Activated CD4-positive, alpha-beta T cell treated with anti-CD3 and anti-CD28 coated beads for 36 hours (primary cell): ENCODE results near the gene SHANK2. TPM values are rescaled to one million over a fixed set of nuclear protein-coding genes. Genes with fewer than 3 reads are reported as not detected.

Source experiments
- ATAC-seq: fragments of 200-7000 bp; cut with Tn5 transposase; one replicate; pipeline ENCODE4 v1.10.0; 2021; ENCODE audit warnings: mild to moderate bottlenecking, moderate library complexity
- CTCF ChIA-PET: fragments of 350-600 bp; sonication (Branson Sonifier 250); formaldehyde crosslinking; loops from one replicate; lab custom pipeline; 2021; ENCODE audit warnings: antibody characterized with exemption; lab: Charles Lee
- POLR2A ChIA-PET: fragments of 350-600 bp; sonication (Branson Sonifier 250); formaldehyde crosslinking; loops from one replicate; lab custom pipeline; 2021; ENCODE audit warnings: antibody characterized with exemption, inconsistent platforms; lab: Charles Lee
- DNase-seq: peaks from one replicate; pipeline ENCODE4 v3.0.0-alpha.2; 2020
- H3K27ac Mint-ChIP-seq: one replicate; pipeline ENCODE4 v1.8.0; 2021; ENCODE audit warnings: mixed read lengths
- H3K27me3 Mint-ChIP-seq: one replicate; pipeline ENCODE4 v1.8.0; 2021; ENCODE audit warnings: mixed read lengths
- H3K36me3 Mint-ChIP-seq: one replicate; pipeline ENCODE4 v1.8.0; 2021; ENCODE audit warnings: low read depth, mixed read lengths
- H3K4me1 Mint-ChIP-seq: one replicate; pipeline ENCODE4 v1.8.0; 2021; ENCODE audit warnings: mixed read lengths
- H3K4me3 Mint-ChIP-seq: one replicate; pipeline ENCODE4 v1.8.0; 2021; ENCODE audit warnings: mild to moderate bottlenecking, moderate library complexity, mixed read lengths
- H3K9me3 Mint-ChIP-seq: one replicate; pipeline ENCODE4 v1.8.0; 2021; ENCODE audit warnings: low read depth, mixed read lengths
- intact Hi-C, 2 experiments: fragments of 100-400 bp; cut with DNase I in 1 of 2; cut with micrococcal nuclease in 1 of 2; formaldehyde crosslinking; loops; one replicate each; pipeline versions ENCODE4 v1.14.2 to v1.15.1; 2022 to 2024; cut with DNase I, micrococcal nuclease
- total RNA-seq, 2 experiments: library from RNA; stranded (reverse); gene quantifications; one replicate each; pipeline ENCODE4 v1.2.3, GENCODE V29; 2021

SHANK2 gene
- total RNA-seq, 2 experiments from 2014 or later, result not detected

DNA sequence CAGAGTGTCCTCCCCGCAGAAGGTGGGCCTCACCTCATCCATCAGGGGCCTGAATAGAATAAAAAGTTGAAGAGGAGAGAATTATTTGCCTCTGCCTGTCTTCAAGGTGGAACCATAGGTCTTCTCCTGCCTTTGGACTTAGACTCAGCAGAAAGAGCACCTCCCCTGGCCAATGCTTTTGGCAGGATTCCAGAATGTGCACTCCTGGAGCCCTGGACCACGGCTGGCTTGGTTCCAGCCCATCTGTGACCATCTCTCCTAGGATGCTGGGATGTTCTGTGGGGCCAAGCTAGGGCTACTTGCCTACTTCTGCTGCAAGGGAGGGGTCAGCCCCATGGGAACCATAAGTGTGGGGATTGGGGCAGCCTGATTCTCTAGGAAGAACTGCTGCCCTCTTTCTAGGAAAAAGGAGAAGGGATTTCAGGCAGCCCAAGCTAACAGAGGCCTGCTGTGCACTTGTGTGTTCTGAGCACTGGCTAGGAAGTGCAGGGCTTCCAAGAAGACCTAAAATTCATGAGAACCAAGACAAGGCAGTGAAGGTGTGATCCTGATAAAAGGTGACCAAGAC, 32.2 kb upstream of the SHANK2 start:
- intact Hi-C loops, result no loop called here
- Mint-ChIP-seq H3K9me3 (peaks cover 6% of the 10 kb centered on the region), H3K4me3 (no peak overlapping the region), H3K4me1 (no peaks in the 10 kb centered on the region), H3K27ac (no peak overlapping the region), H3K27me3 (peaks cover 2% of the 10 kb centered on the region), H3K36me3 (no peaks in the 10 kb centered on the region)
- CTCF ChIA-PET, result no interaction called here
- POLR2A ChIA-PET, result no interaction called here
- ATAC-seq, result no peak
- no peak for DNase-seq

- Mint-ChIP-seq H3K9me3 (peaks cover 2% of the 10 kb centered on the region), H3K27me3 (peaks cover 2% of the 10 kb centered on the region), H3K4me3 (no peak overlapping the region), H3K27ac (no peak overlapping the region), H3K36me3 (no peaks in the 10 kb centered on the region), H3K4me1 (no peaks in the 10 kb centered on the region)
- POLR2A ChIA-PET, result no interaction called here
- DNase-seq, result no peak
- ATAC-seq, result no peak
- intact Hi-C loops, result no loop called here
- CTCF ChIA-PET, result no interaction called here
These were observed 31.6 kb upstream of the SHANK2 start for GRCh38 chr11:71283971-71284441.

DNA sequence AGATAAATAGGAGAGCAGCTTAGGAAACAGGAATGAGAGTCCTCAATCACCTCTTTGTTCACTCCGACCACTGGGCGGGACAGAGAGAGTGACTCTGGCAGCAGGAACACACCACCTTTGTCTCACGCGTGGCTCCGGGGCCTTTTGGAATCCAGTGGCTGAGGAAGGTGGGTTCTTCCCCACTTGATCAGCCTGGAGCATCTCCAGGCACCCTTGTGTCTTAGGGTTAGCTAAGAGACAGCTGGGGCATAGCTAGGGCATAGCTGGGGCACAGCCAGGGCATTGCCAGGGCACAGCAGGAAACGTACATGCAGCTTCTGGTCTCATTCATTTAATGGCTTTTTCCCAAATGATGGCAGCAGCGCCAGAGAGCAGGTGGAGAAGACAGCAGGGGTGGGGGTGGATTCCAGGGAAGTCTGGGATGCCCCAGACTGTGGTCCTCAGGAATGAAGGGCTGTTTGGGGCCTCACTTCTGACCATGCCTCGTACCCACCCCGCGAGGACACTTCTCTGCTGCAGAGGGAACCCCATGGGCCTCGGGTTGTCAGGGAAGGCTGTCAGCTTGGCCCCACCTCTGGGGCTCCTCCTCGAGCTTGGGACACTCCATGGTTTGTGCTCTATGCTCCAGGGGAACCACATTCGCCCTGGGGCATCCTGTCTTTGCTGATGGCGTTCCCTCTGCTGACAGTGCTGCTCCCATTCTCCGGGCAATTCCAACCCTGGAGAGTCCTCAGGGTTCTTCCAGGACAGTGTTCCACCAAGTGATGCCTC, 30.4 kb upstream of the SHANK2 start:
- intact Hi-C loops, result no loop called here
- no peak overlapping the region for H3K27ac Mint-ChIP-seq
- POLR2A ChIA-PET, result no interaction called here

GRCh38 chr11:71281831-71282230, 29.5 kb upstream of the SHANK2 start:
- intact Hi-C loops, result no loop called here
- ChIA-PET POLR2A (no interaction called here), CTCF (no interaction called here)
- H3K27ac Mint-ChIP-seq, result no peak overlapping the region
- no peaks in the 10 kb centered on the region for H3K36me3 Mint-ChIP-seq
- H3K4me1 Mint-ChIP-seq, result no peaks in the 10 kb centered on the region
- no peaks in the 10 kb centered on the region for H3K9me3 Mint-ChIP-seq
- no peak overlapping the region for H3K4me3 Mint-ChIP-seq
- peaks cover 2% of the 10 kb centered on the region for H3K27me3 Mint-ChIP-seq
- DNase-seq (no peak), ATAC-seq (no peak)

More for the DNA sequence above, 30.4 kb upstream of the SHANK2 start:
- peaks cover 2% of the 10 kb centered on the region for H3K27me3 Mint-ChIP-seq
- ATAC-seq, result no peak
- DNase-seq, result no peak
- no peaks in the 10 kb centered on the region for H3K36me3 Mint-ChIP-seq
- H3K9me3 Mint-ChIP-seq, result no peaks in the 10 kb centered on the region
- no peaks in the 10 kb centered on the region for H3K4me1 Mint-ChIP-seq
- no peak overlapping the region for H3K4me3 Mint-ChIP-seq
- CTCF ChIA-PET, result no interaction called here

- ChIA-PET POLR2A (no interaction called here), CTCF (no interaction called here)
- Mint-ChIP-seq H3K27me3 (peaks cover 2% of the 10 kb centered on the region), H3K27ac (no peak overlapping the region), H3K4me3 (no peak overlapping the region), H3K9me3 (no peaks in the 10 kb centered on the region), H3K36me3 (no peaks in the 10 kb centered on the region), H3K4me1 (no peaks in the 10 kb centered on the region)
- no peak for DNase-seq
- ATAC-seq, result no peak
- intact Hi-C loops, result no loop called here
These were observed 28.8 kb upstream of the SHANK2 start for GRCh38 chr11:71281204-71281603.

- Mint-ChIP-seq H3K27me3 (peaks cover 2% of the 10 kb centered on the region), H3K4me1 (no peaks in the 10 kb centered on the region), H3K4me3 (no peak overlapping the region), H3K9me3 (no peaks in the 10 kb centered on the region), H3K27ac (no peak overlapping the region), H3K36me3 (no peaks in the 10 kb centered on the region)
- DNase-seq (no peak), ATAC-seq (no peak)
- POLR2A ChIA-PET, result no interaction called here
- CTCF ChIA-PET, result no interaction called here
- intact Hi-C loops, result no loop called here
These were observed 27.7 kb upstream of the SHANK2 start for GRCh38 chr11:71279916-71280645.

- H3K4me1 Mint-ChIP-seq, result no peaks in the 10 kb centered on the region
- H3K36me3 Mint-ChIP-seq, result no peaks in the 10 kb centered on the region
- no peak for DNase-seq
- ChIA-PET CTCF (no interaction called here), POLR2A (no interaction called here)
- no peak for ATAC-seq
- peaks cover 13% of the 10 kb centered on the region for H3K9me3 Mint-ChIP-seq
- H3K27ac Mint-ChIP-seq, result no peak overlapping the region
- intact Hi-C loops, result no loop called here
- H3K4me3 Mint-ChIP-seq, result no peak overlapping the region
- peaks cover 2% of the 10 kb centered on the region for H3K27me3 Mint-ChIP-seq
These were observed 19.8 kb upstream of the SHANK2 start for GRCh38 chr11:71272161-71272560.

DNA sequence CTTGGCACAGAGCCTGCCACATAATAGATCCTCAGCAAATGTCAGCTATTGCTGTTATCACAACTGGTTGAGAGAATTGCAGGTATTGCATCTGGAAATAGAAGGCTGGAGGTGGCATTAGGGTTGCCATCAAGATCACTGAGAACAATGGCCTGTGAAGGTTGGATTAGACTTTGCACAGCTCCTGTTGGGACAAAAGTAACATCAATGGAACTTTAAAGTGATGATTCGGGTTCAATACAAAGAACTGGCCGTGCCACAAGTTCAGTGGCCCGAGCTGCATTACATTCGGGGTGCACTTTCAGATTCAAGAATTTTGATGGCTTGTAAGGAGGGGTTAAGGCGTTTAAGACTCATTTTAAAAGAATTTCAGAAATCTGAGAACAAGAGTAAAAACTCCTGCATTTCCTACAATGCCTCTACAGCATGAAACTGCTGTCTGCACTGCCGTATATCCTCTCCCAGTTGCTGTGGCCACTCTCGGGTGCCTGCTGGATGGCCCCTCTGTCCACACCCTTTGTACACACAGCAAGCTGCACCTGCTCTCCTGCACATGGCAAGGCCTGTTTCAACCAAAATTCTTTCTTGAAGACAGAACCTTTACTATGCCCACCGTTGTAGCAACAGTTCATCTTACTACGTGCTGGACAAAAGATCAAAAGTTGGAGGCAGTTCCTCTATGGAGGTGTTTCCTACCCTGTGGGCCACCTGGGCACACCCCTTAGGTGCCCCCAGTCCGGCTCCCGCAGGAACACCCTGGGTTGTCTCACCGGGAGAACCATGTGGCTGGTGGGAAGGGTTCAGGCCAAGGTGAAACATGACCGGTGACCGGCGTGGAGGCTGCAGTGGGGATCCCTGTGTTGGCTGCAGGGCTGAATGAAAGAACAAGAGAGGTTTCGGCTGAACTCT, 17.5 kb upstream of the SHANK2 start:
- DNase-seq, result no peak
- Mint-ChIP-seq H3K9me3 (peaks cover 11% of the 10 kb centered on the region), H3K4me3 (no peak overlapping the region), H3K36me3 (no peaks in the 10 kb centered on the region), H3K4me1 (no peaks in the 10 kb centered on the region), H3K27ac (no peak overlapping the region), H3K27me3 (no peaks in the 10 kb centered on the region)
- no peak for ATAC-seq
- intact Hi-C loops, result no loop called here
- POLR2A ChIA-PET, result no interaction called here
- CTCF ChIA-PET, result interaction anchor here (0.8 kb wide), 1 partner anchor 352 kb away, joined by 3 read pairs; no protein-coding TSS in a partner anchor

DNA sequence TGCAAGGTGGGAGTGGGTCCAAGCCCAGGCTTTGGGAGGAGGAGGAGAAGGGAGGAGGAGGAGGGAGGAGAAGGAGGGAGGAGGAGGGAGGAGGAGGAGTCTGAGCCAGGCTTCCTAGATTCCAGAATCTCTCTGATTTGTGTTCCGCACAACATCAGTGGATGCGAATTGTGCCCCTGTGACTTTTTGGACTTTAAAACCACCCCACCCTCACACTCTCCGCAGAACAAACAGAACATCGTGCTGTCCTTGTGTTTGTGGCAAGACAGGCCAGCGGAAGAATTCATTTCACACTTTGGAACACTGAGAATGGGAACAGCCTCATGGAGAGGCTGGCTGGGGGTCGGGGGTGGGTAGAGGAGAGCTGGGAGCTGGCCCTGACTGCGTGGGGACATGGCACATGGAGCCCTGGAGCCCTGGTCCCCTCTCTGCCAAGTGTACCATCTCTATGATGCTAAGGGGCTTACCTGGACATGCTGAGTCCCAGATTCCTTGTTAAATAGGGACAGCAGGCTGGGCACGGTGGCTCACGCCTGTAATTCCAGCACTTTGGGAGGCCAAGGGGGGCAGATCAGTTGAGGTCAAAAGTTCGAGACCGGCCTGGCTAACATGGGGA, 16.4 kb upstream of the SHANK2 start:
- ATAC-seq, result no peak
- H3K9me3 Mint-ChIP-seq, result peaks cover 6% of the 10 kb centered on the region
- H3K4me1 Mint-ChIP-seq, result no peaks in the 10 kb centered on the region
- H3K27ac Mint-ChIP-seq, result no peak overlapping the region
- H3K36me3 Mint-ChIP-seq, result no peaks in the 10 kb centered on the region
- no peak for DNase-seq
- CTCF ChIA-PET, result no interaction called here
- POLR2A ChIA-PET, result no interaction called here
- intact Hi-C loops, result no loop called here
- no peaks in the 10 kb centered on the region for H3K27me3 Mint-ChIP-seq
- no peak overlapping the region for H3K4me3 Mint-ChIP-seq

GRCh38 chr11:71267807-71268421, 15.5 kb upstream of the SHANK2 start:
- DNase-seq (no peak), ATAC-seq (no peak)
- Mint-ChIP-seq H3K4me1 (no peaks in the 10 kb centered on the region), H3K27ac (no peak overlapping the region), H3K9me3 (no peaks in the 10 kb centered on the region), H3K4me3 (no peak overlapping the region), H3K27me3 (no peaks in the 10 kb centered on the region), H3K36me3 (no peaks in the 10 kb centered on the region)
- ChIA-PET CTCF (no interaction called here), POLR2A (no interaction called here)
- intact Hi-C loops, result no loop called here
